Measurements from ENCODE around the gene HS2ST1.

- no peak for TF ChIP-seq CTCF (IDR thresholded peaks at IDR 0.05)
- TF ChIP-seq POLR2A (IDR thresholded peaks at IDR 0.05): no peak
- no peak for TF ChIP-seq POLR2AphosphoS5 (IDR thresholded peaks at IDR 0.05; ENCODE audit: insufficient read depth in 1 of 2, low read depth in 1 of 2)
Observed at GRCh38 chr1:86990826-86991225, 76.4 kb downstream of the HS2ST1 start.

Data from vagina (tissue), 2 donors.